HCT116 (cell line): Measurements from ENCODE around the gene CD69. TPM values are rescaled to one million over a fixed set of nuclear protein-coding genes. Genes with fewer than 3 reads are reported as not detected.

Experiments used
- ATAC-seq: fragments of 200-7000 bp; cut with Tn5 transposase; 2 replicates; pipeline ENCODE4 v1.9.1; 2020; ENCODE audit warnings: mild to moderate bottlenecking, moderate library complexity
- BruUV-seq: library from RNA; stranded (reverse); fragments of 400-500 nt; replicated peaks from 2 replicates; lab custom pipeline; 2021; lab: Mats Ljungman, UMichigan
- CTCF ChIA-PET: fragments of 300-600 bp; sonication (Branson Sonifier 250); formaldehyde crosslinking; loops from one replicate; lab custom pipeline; 2021; ENCODE audit warnings: antibody characterized with exemption; lab: Charles Lee
- POLR2A ChIA-PET: fragments of 300-600, 350-600 bp; sonication (Branson Sonifier 250); formaldehyde crosslinking; loops from one replicate; lab custom pipeline; 2021; ENCODE audit warnings: antibody characterized with exemption; lab: Charles Lee
- RAD21 ChIA-PET, 2 experiments: fragments of 300-600 bp; sonication (Branson Sonifier 250); formaldehyde crosslinking; loops; one replicate each; lab custom pipeline; 2023; ENCODE audit warnings: low total read pairs in 2 of 2; ENCODE audit not compliant: uncharacterized antibody in 2 of 2, unreplicated experiment in 2 of 2, low non-redundant PET in 1 of 2; lab: Charles Lee
- DNase-seq: peaks from one replicate; pipeline ENCODE4 v3.0.0-alpha.2; 2010; ENCODE audit warnings: low read depth, low spot score
- H2AFZ ChIP-seq: fragments of 200-600 bp; shearing (Covaris generic), sonication (generic); 2 replicates; pipeline ENCODE4 v1.6.1; 2017; ENCODE audit warnings: low read depth, mixed run types, mixed read lengths, antibody characterized with exemption, low read length; ENCODE audit not compliant: poor library complexity, severe bottlenecking
- H3K27ac ChIP-seq: 2 replicates; pipeline ENCODE4 v1.5.1; 2012; ENCODE audit warnings: low read depth, low read length
- H3K27me3 ChIP-seq: fragments of 200-600 bp; sonication (generic); 2 replicates; pipeline ENCODE4 v1.6.1; 2016; ENCODE audit warnings: mixed run types, low read length, mixed read lengths; ENCODE audit not compliant: insufficient read depth
- H3K36me3 ChIP-seq, 2 experiments: fragments of 200-500 bp in 1 of 2; fragments of 200-600 bp in 1 of 2; sonication (Bioruptor generic) in 1 of 2; sonication (generic) in 1 of 2; 2 replicates each; pipeline versions ENCODE4 v1.5.1 to v1.6.1; 2014 to 2016; ENCODE audit warnings: low read length in 2 of 2, inconsistent platforms in 1 of 2, mixed read lengths in 1 of 2, mixed run types in 1 of 2; ENCODE audit not compliant: insufficient read depth in 2 of 2, control insufficient read depth in 1 of 2
- H3K4me1 ChIP-seq, 2 experiments: fragments of 200-600 bp in 1 of 2; sonication (generic) in 1 of 2; 2 replicates each; pipeline versions ENCODE4 v1.5.1 to v1.6.1; 2012 to 2017; ENCODE audit warnings: low read length in 2 of 2, inconsistent platforms in 1 of 2, mild to moderate bottlenecking in 1 of 2, mixed read lengths in 1 of 2, mixed run types in 1 of 2, moderate library complexity in 1 of 2; ENCODE audit not compliant: insufficient read depth in 2 of 2, control insufficient read depth in 1 of 2
- H3K4me2 ChIP-seq: fragments of 200-600 bp; sonication (generic); 2 replicates; pipeline ENCODE4 v1.6.1; 2017; ENCODE audit warnings: mixed run types, low read length, mixed read lengths
- H3K4me3 ChIP-seq, 2 experiments: fragments of 200-600 bp in 1 of 2; sonication (generic) in 1 of 2; replicated peaks in 1 of 2; 2 replicates each; pipeline ENCODE4 v1.5.1; 2011 to 2016; ENCODE audit warnings: low read length in 2 of 2, control low read depth in 1 of 2, low read depth in 1 of 2, mild to moderate bottlenecking in 1 of 2, mixed read lengths in 1 of 2, mixed run types in 1 of 2
- H3K79me2 ChIP-seq: fragments of 200-600 bp; sonication (generic); 2 replicates; pipeline ENCODE4 v1.6.1; 2017; ENCODE audit warnings: mild to moderate bottlenecking, mixed run types, low read length, moderate library complexity, mixed read lengths; ENCODE audit not compliant: insufficient read depth
- H3K9ac ChIP-seq: fragments of 200-600 bp; sonication (generic); 2 replicates; pipeline ENCODE4 v1.6.1; 2016; ENCODE audit warnings: low read length, mixed read lengths
- H3K9me2 ChIP-seq: fragments of 200-600 bp; sonication (generic), shearing (Covaris generic); 2 replicates; pipeline ENCODE4 v1.6.1; 2017; ENCODE audit warnings: mixed run types, mild to moderate bottlenecking, moderate library complexity; ENCODE audit not compliant: insufficient read depth
- H3K9me3 ChIP-seq, 2 experiments: fragments of 200-500 bp in 1 of 2; fragments of 200-600 bp in 1 of 2; sonication (Bioruptor generic) in 1 of 2; sonication (generic) in 1 of 2; 2 replicates each; pipeline ENCODE4 v1.6.1; 2014 to 2017; ENCODE audit warnings: low read length in 2 of 2, mixed read lengths in 2 of 2, inconsistent platforms in 1 of 2, low read depth in 1 of 2, mild to moderate bottlenecking in 1 of 2, mixed run types in 1 of 2, moderate library complexity in 1 of 2; ENCODE audit not compliant: control insufficient read depth in 1 of 2, insufficient read depth in 1 of 2
- H4K20me1 ChIP-seq: fragments of 200-600 bp; sonication (generic), shearing (Covaris generic); 2 replicates; pipeline ENCODE4 v1.6.1; 2017; ENCODE audit warnings: mixed run types, mild to moderate bottlenecking, moderate library complexity; ENCODE audit not compliant: insufficient read depth
- CBX3 ChIP-seq: IDR thresholded peaks from 2 replicates; pipeline ENCODE4 v1.6.1; 2012; ENCODE audit warnings: low read depth
- ELF1 ChIP-seq: IDR thresholded peaks from 2 replicates; pipeline ENCODE4 v1.6.1; 2012; ENCODE audit warnings: low read depth, borderline replicate concordance
- POLR2A ChIP-seq: IDR thresholded peaks from 2 replicates; pipeline ENCODE4 v1.7.0; 2011; ENCODE audit warnings: borderline replicate concordance; ENCODE audit not compliant: insufficient read depth, insufficient read length; ENCODE audit errors: extremely low read depth
- TCF7L2 ChIP-seq: IDR thresholded peaks from 2 replicates; pipeline ENCODE4 v1.7.0; 2011; ENCODE audit warnings: borderline replicate concordance, inconsistent platforms; ENCODE audit not compliant: insufficient read depth, insufficient read length; ENCODE audit errors: extremely low read depth
- YY1 ChIP-seq: IDR thresholded peaks from 2 replicates; pipeline ENCODE4 v1.6.1; 2011; ENCODE audit warnings: low read length, low read depth, moderate library complexity, mild to moderate bottlenecking; ENCODE audit not compliant: insufficient replicate concordance; ENCODE audit errors: extremely low read depth
- ZFX ChIP-seq: fragments of 450-650 bp; IDR thresholded peaks from 2 replicates; pipeline ENCODE4 v1.6.1; 2017
- ZNF274 ChIP-seq: fragments of 200-500 bp; sonication (Bioruptor generic); IDR thresholded peaks from 2 replicates; pipeline ENCODE4 v1.6.1; 2014; ENCODE audit warnings: mild to moderate bottlenecking, low read depth, low read length, inconsistent platforms
- intact Hi-C: fragments of 100-400 bp; cut with micrococcal nuclease; formaldehyde crosslinking; loops from 2 replicates; pipeline ENCODE4 v1.10.0; 2022
- total RNA-seq: library from RNA; stranded (reverse); gene quantifications from one replicate; pipeline ENCODE4 v1.2.1, GENCODE V29; 2021; ENCODE audit not compliant: unreplicated experiment

CD69 gene
- total RNA-seq, 1 experiment from 2014 or later, result not detected

DNA sequence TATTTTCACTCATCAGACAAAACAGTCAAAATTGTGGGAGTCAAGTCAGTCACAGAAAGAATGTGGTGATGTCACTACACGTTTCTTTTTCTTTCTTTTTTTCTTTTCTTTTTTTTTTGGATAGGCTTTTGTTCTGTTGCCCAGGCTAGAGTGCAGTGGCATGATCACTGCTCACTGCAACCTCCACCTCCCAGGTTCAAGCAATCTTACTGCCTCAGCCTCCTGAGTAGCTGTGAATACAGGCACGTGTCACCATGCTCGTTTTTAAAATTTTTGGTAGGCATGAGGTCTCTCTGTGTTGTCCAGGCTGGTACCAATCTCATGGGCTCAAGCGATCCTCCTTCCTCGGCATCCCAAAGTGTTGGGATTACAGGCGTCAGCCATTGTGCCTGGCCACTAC lies 30.1 kb downstream of the CD69 start:
- Histone ChIP-seq H3K9me2 (no peaks in the 10 kb centered on the region), H3K27ac (no peak overlapping the region), H4K20me1 (no peaks in the 10 kb centered on the region), H3K4me1 (no peaks in the 10 kb centered on the region), H3K36me3 (no peaks in the 10 kb centered on the region), H3K27me3 (peaks cover 51% of the 10 kb centered on the region), H3K4me3 (no peak overlapping the region), H3K4me2 (no peak overlapping the region), H3K9me3 (no peaks in the 10 kb centered on the region), H2AFZ (no peak overlapping the region), H3K79me2 (no peaks in the 10 kb centered on the region), H3K9ac (no peak overlapping the region)
- intact Hi-C loops, result no loop called here
- ChIA-PET RAD21 (no interaction called here), CTCF (interaction anchor here (0.6 to 3.0 kb wide), 3 partner anchors 12 to 18 kb away, joined by 3 to 20 read pairs (median 5); no protein-coding TSS in a partner anchor), POLR2A (no interaction called here)
- DNase-seq (no peak), ATAC-seq (no peak)
- BruUV-seq, result no TSS peak
- no peak for TF ChIP-seq YY1
- no peak for TF ChIP-seq POLR2A
- no peak for TF ChIP-seq ZNF274
- TF ChIP-seq CBX3, result no peak

DNA sequence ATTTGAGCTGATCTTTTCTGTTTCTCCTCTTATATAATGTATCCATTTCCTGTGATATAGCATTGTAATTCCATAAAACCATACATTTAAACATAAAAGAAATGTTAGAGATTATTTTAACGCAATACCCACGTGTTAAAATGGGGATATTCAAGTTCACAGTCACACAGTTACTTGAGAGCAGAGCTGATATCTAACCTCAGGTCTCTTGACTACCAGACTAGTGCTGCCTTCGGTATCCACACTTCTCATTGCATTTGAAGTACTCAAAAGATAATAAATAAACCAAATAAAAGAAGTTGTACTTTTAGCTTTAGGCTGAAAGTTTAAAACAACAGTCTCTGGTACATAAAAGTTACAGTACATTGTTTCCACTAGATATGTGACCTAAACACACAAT lies 30.7 kb downstream of the CD69 start:
- Histone ChIP-seq H3K9ac (no peak overlapping the region), H3K36me3 (no peaks in the 10 kb centered on the region), H3K79me2 (no peaks in the 10 kb centered on the region), H3K27me3 (peaks cover 54% of the 10 kb centered on the region), H3K4me1 (no peaks in the 10 kb centered on the region), H3K9me2 (no peaks in the 10 kb centered on the region), H3K4me3 (no peak overlapping the region), H4K20me1 (no peaks in the 10 kb centered on the region), H3K4me2 (no peak overlapping the region), H3K9me3 (no peaks in the 10 kb centered on the region), H2AFZ (no peak overlapping the region), H3K27ac (no peak overlapping the region)
- ChIA-PET POLR2A (interaction anchor here (1.0 kb wide), 1 partner anchor 16 kb away, joined by 3 read pairs; no protein-coding TSS in a partner anchor), RAD21 (no interaction called here), CTCF (interaction anchor here (0.9 to 3.0 kb wide), 3 partner anchors 13 to 21 kb away, joined by 3 to 20 read pairs (median 5); no protein-coding TSS in a partner anchor)
- intact Hi-C loops, result no loop called here
- DNase-seq, result no peak
- BruUV-seq, result no TSS peak
- TF ChIP-seq ELF1, result no peak
- TF ChIP-seq TCF7L2, result no peak
- no peak for TF ChIP-seq ZFX
- no peak for ATAC-seq
